Parathyroid adenoma (tissue), 2 donors: ENCODE measurements around the gene CAMKK2.

Source experiments
- H2AFZ ChIP-seq: fragments of 300-600 bp; sonication (generic); one replicate; pipeline ENCODE4 v1.7.0; 2017; ENCODE audit warnings: antibody characterized with exemption, mild to moderate bottlenecking
- H3K27ac ChIP-seq: fragments of 300-600 bp; sonication (generic); one replicate; pipeline ENCODE4 v1.7.0; 2017
- H3K27me3 ChIP-seq: fragments of 300-600 bp; sonication (generic); one replicate; pipeline ENCODE4 v1.7.0; 2017; ENCODE audit warnings: low read length; ENCODE audit not compliant: control insufficient read depth, insufficient read depth
- H3K36me3 ChIP-seq: fragments of 300-600 bp; sonication (generic); one replicate; pipeline ENCODE4 v1.7.0; 2017; ENCODE audit warnings: low read length; ENCODE audit not compliant: control insufficient read depth, insufficient read depth
- H3K4me1 ChIP-seq: fragments of 300-600 bp; sonication (generic); one replicate; pipeline ENCODE4 v1.7.0; 2017; ENCODE audit warnings: control low read depth
- H3K4me2 ChIP-seq: fragments of 300-600 bp; sonication (generic); one replicate; pipeline ENCODE4 v1.7.0; 2017; ENCODE audit warnings: low read length
- H3K4me3 ChIP-seq: fragments of 300-600 bp; sonication (generic); one replicate; pipeline ENCODE4 v1.7.0; 2017; ENCODE audit warnings: low read depth, low read length
- H3K79me2 ChIP-seq: fragments of 300-600 bp; sonication (generic); one replicate; pipeline ENCODE4 v1.7.0; 2017; ENCODE audit warnings: control low read depth
- H3K9ac ChIP-seq: fragments of 300-600 bp; sonication (generic); one replicate; pipeline ENCODE4 v1.7.0; 2017; ENCODE audit warnings: mild to moderate bottlenecking
- H3K9me3 ChIP-seq: fragments of 300-600 bp; sonication (generic); one replicate; pipeline ENCODE4 v1.7.0; 2017; ENCODE audit warnings: low read length; ENCODE audit not compliant: control insufficient read depth
- TF ChIP-seq, protein P1 (sequence below): fragments of 300-600 bp; sonication (generic); IDR thresholded peaks from one replicate; pipeline ENCODE4 v1.7.0; 2017; ENCODE audit warnings: antibody characterized with exemption, mild to moderate bottlenecking
- donor health status: primary hyperparathyroidism.

The CAMKK2 gene

DNA sequence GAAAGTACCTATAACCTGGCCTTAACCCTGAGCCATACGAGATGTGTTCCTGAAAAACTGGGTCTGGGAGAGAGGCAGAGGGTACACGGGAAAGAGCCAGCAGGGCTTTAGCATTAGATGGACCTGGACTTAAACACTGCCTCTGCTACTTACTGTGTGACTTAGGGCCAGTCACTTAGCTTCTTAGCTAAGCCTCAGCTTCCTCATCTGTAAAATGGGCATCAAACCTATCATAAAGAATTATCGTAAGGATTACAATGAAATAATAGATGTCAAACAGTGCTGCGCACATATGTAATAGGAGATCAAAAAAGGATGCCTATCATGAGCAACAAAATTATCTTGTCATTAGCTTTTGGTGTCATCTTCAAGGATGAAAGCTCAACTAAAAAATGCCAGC, 32.1 kb upstream of the CAMKK2 start:
- H3K4me1 ChIP-seq, result no peaks in the 10 kb centered on the region
- H3K27me3 ChIP-seq, result no peaks in the 10 kb centered on the region
- H3K27ac ChIP-seq, result no peak overlapping the region
- H3K9me3 ChIP-seq, result no peaks in the 10 kb centered on the region
- no peak overlapping the region for H2AFZ ChIP-seq
- no peak overlapping the region for H3K4me3 ChIP-seq
- no peaks in the 10 kb centered on the region for H3K79me2 ChIP-seq
- TF ChIP-seq, protein P1, sequence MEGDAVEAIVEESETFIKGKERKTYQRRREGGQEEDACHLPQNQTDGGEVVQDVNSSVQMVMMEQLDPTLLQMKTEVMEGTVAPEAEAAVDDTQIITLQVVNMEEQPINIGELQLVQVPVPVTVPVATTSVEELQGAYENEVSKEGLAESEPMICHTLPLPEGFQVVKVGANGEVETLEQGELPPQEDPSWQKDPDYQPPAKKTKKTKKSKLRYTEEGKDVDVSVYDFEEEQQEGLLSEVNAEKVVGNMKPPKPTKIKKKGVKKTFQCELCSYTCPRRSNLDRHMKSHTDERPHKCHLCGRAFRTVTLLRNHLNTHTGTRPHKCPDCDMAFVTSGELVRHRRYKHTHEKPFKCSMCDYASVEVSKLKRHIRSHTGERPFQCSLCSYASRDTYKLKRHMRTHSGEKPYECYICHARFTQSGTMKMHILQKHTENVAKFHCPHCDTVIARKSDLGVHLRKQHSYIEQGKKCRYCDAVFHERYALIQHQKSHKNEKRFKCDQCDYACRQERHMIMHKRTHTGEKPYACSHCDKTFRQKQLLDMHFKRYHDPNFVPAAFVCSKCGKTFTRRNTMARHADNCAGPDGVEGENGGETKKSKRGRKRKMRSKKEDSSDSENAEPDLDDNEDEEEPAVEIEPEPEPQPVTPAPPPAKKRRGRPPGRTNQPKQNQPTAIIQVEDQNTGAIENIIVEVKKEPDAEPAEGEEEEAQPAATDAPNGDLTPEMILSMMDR, result no peak
- no peaks in the 10 kb centered on the region for H3K36me3 ChIP-seq
- H3K9ac ChIP-seq, result no peak overlapping the region
- no peak overlapping the region for H3K4me2 ChIP-seq

DNA sequence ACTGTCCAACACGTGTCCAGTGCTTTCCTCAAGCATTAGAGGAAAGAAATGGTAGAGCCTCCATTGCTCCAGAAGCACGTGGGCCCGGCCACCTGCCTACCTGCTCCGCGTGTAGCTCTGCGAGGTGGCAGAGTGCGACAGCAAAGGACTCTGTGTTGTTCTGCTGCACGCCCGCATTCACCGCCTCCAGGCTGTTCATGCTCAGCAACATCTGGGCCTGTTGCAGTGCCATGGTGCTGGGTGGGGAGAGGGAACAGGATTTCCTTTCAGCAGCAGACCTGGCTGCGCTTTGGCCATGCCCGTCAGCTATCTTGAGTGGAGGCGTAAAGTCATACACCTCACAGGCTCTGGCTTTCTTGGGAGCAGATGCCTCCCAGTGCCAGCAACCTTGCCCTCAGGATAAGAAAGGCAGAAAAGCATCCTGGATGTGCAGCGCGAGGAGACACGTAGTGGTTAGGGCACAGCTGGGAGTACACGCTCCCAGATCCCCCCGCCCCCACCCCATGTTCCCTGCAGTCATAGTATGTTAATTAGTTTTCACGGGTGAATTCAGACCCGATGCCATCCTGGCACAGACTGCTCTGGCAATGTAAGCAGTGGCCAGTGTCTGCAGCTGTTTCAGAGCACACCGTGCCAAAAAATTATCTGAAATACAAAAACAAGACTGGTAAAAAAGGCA, 30.6 kb upstream of the CAMKK2 start:
- Histone ChIP-seq H3K9ac (no peak overlapping the region), H3K4me2 (no peak overlapping the region), H3K9me3 (no peaks in the 10 kb centered on the region), H3K27me3 (no peaks in the 10 kb centered on the region), H3K27ac (no peak overlapping the region), H3K36me3 (no peaks in the 10 kb centered on the region), H3K4me3 (no peak overlapping the region), H3K79me2 (no peaks in the 10 kb centered on the region), H3K4me1 (no peaks in the 10 kb centered on the region), H2AFZ (no peak overlapping the region)
- TF ChIP-seq, protein P1, result no peak

DNA sequence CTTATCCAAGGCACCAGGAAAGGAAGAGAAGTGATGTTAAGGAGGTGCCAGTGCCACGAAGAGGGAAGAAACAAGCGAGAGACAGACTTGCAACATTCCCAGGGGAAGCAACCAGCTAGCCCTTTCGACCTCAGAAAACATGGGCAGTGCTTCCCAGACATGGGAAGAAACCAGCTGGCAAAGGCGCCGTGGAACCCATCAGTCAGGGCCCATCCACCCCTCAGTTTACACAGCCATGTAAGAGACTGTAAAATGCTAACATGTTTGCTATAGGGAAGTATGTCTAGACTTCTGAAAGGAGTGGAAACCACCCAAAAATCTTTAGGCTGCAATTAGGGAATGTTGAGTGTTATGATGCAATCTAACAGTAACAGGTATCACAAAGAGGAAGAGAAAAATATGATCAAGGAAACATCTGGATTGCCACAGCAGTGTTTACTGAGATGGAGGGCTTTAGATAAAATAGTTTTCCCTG, 29.4 kb upstream of the CAMKK2 start:
- TF ChIP-seq, protein P1, result no peak
- Histone ChIP-seq H3K9me3 (no peaks in the 10 kb centered on the region), H3K27ac (no peak overlapping the region), H3K4me2 (no peak overlapping the region), H3K4me3 (no peak overlapping the region), H3K36me3 (no peaks in the 10 kb centered on the region), H3K79me2 (no peaks in the 10 kb centered on the region), H3K9ac (no peak overlapping the region), H3K27me3 (no peaks in the 10 kb centered on the region), H2AFZ (no peak overlapping the region), H3K4me1 (no peaks in the 10 kb centered on the region)

DNA sequence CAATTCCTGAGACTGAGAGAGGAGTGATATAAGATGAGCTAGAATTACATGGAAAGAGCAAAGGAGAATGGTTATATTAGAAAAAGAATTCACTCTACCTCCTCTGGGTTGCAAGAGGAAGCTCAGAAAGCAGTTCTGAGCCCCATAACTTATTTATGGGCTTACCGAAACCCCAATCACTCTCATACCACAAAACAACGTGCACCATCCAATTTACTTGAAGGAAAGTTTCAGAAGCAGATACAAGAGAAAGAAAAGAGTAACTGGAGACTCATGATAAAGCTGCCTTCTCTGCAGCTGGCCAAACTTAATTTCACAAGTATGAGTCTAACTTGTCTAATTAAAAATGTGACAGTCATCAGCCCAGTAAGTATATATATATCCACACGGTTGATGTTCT, 27.4 kb upstream of the CAMKK2 start:
- no peak overlapping the region for H3K27ac ChIP-seq
- H3K79me2 ChIP-seq, result no peaks in the 10 kb centered on the region
- TF ChIP-seq, protein P1, result no peak
- no peak overlapping the region for H3K4me3 ChIP-seq
- H3K4me1 ChIP-seq, result no peaks in the 10 kb centered on the region
- H3K9ac ChIP-seq, result no peak overlapping the region
- H2AFZ ChIP-seq, result no peak overlapping the region
- no peak overlapping the region for H3K4me2 ChIP-seq
- H3K9me3 ChIP-seq, result no peaks in the 10 kb centered on the region
- H3K27me3 ChIP-seq, result no peaks in the 10 kb centered on the region
- no peaks in the 10 kb centered on the region for H3K36me3 ChIP-seq

DNA sequence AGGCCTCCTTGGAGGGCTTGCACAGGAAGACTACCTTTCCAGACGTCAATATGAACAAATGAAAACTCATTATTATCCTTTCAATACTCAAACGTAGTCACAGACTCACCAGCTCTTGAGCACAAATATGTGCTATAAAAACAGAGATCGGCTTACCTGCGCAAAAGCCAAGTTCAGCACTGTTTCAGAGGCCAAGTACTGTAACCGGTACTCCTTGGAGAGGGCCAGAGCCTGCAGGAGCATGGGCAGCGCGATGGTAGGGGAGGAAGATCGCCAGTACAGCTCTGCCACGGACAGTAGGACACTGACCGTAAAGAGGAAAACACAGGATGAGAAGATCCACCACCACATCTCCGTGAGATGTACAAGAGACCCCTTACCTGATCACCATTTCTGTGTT, 21.6 kb upstream of the CAMKK2 start:
- H3K9ac ChIP-seq, result no peak overlapping the region
- no peaks in the 10 kb centered on the region for H3K36me3 ChIP-seq

More for the DNA sequence above, 21.6 kb upstream of the CAMKK2 start:
- H3K4me1 ChIP-seq, result no peaks in the 10 kb centered on the region
- no peak overlapping the region for H3K4me3 ChIP-seq
- no peak overlapping the region for H2AFZ ChIP-seq
- TF ChIP-seq, protein P1, result no peak
- H3K27me3 ChIP-seq, result no peaks in the 10 kb centered on the region
- no peak overlapping the region for H3K27ac ChIP-seq
- no peaks in the 10 kb centered on the region for H3K79me2 ChIP-seq
- H3K4me2 ChIP-seq, result no peak overlapping the region
- H3K9me3 ChIP-seq, result no peaks in the 10 kb centered on the region
